AG04450 (cell line): ENCODE results near the gene TUFT1. TPM values are rescaled to one million over a fixed set of nuclear protein-coding genes. Genes with fewer than 3 reads are reported as not detected.

Experiments used
- CTCF ChIA-PET: fragments of 300-600, 350-600 bp; formaldehyde crosslinking; extraction: SDS; loops from one replicate; lab custom pipeline; 2022; ENCODE audit warnings: antibody characterized with exemption, inconsistent platforms; lab: Charles Lee
- POLR2A ChIA-PET: fragments of 350-600 bp; formaldehyde crosslinking; extraction: SDS; loops from one replicate; lab custom pipeline; 2021; ENCODE audit warnings: antibody characterized with exemption, inconsistent platforms; lab: Yijun Ruan, JAX
- DNase-seq: peaks from one replicate; pipeline ENCODE4 v3.0.0-alpha.2; 2011; ENCODE audit warnings: low read depth, low spot score
- H3K27ac ChIP-seq: one replicate; pipeline ENCODE4 v1.5.1; 2012; ENCODE audit warnings: low read depth, low read length, control low read depth
- H3K27me3 ChIP-seq: one replicate; pipeline ENCODE4 v1.6.0; 2012; ENCODE audit warnings: low read length; ENCODE audit not compliant: control insufficient read depth, insufficient read depth
- H3K4me3 ChIP-seq: 2 replicates; pipeline ENCODE4 v1.5.1; 2011; ENCODE audit warnings: mild to moderate bottlenecking, low read depth, low read length, control low read depth
- H3K9me3 ChIP-seq: 2 replicates; pipeline ENCODE4 v1.5.1; 2012; ENCODE audit warnings: low read length; ENCODE audit not compliant: control insufficient read depth, insufficient read depth
- CTCF ChIP-seq: IDR thresholded peaks from 2 replicates; pipeline ENCODE4 v1.5.1; 2011; ENCODE audit warnings: low read depth, low read length, control low read depth, inconsistent platforms
- polyA plus RNA-seq: library from polyadenylated mRNA; depleted of rRNA; stranded (reverse); fragments of >200 nt; gene quantifications from 2 replicates; pipeline ENCODE4 v1.2.3, GENCODE V29; 2011

The TUFT1 gene
- polyA plus RNA-seq, 1 experiment: 21.9 TPM

DNA sequence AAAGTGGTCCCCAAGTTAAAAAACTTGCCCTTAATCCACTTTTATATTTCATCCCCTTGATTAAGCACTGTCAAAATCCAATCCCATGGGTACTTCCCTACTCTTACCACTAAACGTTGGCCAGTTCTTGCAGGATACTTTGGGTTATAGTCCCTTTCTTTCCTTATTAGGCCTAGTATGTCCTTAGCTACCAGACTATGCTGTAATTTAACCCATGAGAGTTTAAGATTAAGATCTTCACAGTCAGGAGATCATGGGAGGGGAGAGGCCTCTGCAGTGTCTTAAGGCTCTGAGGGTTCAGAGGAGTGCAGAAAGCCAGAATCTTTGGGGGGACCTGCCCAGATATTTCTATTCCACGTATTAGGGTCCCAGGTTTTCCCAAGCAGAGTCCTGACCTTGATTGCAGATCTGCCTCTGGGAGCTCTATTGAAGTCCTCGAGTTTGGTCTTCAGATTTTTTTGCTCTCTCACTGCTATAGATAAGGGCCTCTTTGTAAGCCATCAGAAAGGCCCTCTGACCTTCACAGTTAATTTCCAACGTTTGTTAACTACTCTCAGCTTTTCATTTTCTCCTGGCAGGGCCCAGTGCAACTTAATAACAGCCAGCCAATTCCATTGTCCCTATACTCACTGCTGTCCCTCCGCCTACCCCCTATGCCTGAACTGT, 37.9 kb upstream of the TUFT1 start:
- Histone ChIP-seq H3K27ac (no peak overlapping the region), H3K27me3 (no peaks in the 10 kb centered on the region), H3K4me3 (no peak overlapping the region), H3K9me3 (no peaks in the 10 kb centered on the region)
- POLR2A ChIA-PET: no interaction called here
- CTCF ChIA-PET: interaction anchor here (1.0 kb wide), 1 partner anchor 232 kb away, joined by 3 read pairs; no protein-coding TSS in a partner anchor
- no peak for TF ChIP-seq CTCF
- DNase-seq: no peak

- Histone ChIP-seq H3K9me3 (no peaks in the 10 kb centered on the region), H3K27ac (no peak overlapping the region), H3K27me3 (no peaks in the 10 kb centered on the region), H3K4me3 (no peak overlapping the region)
- CTCF ChIA-PET: interaction anchor here (1.0 kb wide), 1 partner anchor 232 kb away, joined by 3 read pairs; no protein-coding TSS in a partner anchor
- no peak for TF ChIP-seq CTCF
- POLR2A ChIA-PET: no interaction called here
- no peak for DNase-seq
These were observed 37.0 kb upstream of the TUFT1 start for GRCh38 chr1:151502859-151503780.

- H3K4me3 ChIP-seq: no peak overlapping the region
- no peaks in the 10 kb centered on the region for H3K9me3 ChIP-seq
- TF ChIP-seq CTCF: no peak
- POLR2A ChIA-PET: interaction anchor here (1.2 kb wide), 1 partner anchor 33 kb away, joined by 4 read pairs; no protein-coding TSS in a partner anchor
- H3K27me3 ChIP-seq: no peaks in the 10 kb centered on the region
- DNase-seq: no peak
- CTCF ChIA-PET: no interaction called here
- H3K27ac ChIP-seq: no peak overlapping the region
These were observed 35.9 kb upstream of the TUFT1 start for GRCh38 chr1:151504252-151504651.

DNA sequence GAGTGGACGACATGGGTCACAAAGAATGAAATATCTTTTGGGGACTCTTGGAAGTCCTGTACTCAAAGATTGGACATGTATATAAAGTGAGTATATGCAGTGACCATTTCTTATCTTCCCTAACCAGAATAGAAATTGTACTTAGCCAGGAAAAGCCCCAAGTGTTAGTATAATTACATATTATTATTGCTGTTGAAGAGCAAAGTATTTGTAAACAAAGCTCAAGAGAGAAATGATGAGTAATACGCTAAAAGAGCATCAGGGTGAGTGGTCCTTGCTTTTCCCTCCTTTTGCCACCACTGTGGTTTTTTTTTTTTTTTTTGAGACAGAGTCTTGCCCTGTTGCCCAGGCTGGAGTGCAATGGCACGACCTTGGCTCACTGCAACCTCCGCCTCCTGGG, 35.4 kb upstream of the TUFT1 start:
- CTCF ChIA-PET: no interaction called here

More for the DNA sequence above, 35.4 kb upstream of the TUFT1 start:
- Histone ChIP-seq H3K27ac (no peak overlapping the region), H3K27me3 (no peaks in the 10 kb centered on the region), H3K9me3 (no peaks in the 10 kb centered on the region), H3K4me3 (no peak overlapping the region)
- POLR2A ChIA-PET: interaction anchor here (1.2 kb wide), 1 partner anchor 32 kb away, joined by 4 read pairs; no protein-coding TSS in a partner anchor
- no peak for TF ChIP-seq CTCF
- DNase-seq: no peak
